ENCODE measurements around the gene PPT1.

GRCh38 chr1:40057310-40058030 lies 39.6 kb downstream of the PPT1 start:
- TF ChIP-seq BHLHE40 (IDR thresholded peaks at IDR 0.05; ENCODE audit: borderline replicate concordance), result no peak
- no peak for TF ChIP-seq SP1 (IDR thresholded peaks at IDR 0.05)
- TF ChIP-seq FOXM1 (IDR thresholded peaks at IDR 0.05; ENCODE audit: borderline replicate concordance), result no peak
- no peak for TF ChIP-seq LEF1 (IDR thresholded peaks at IDR 0.05; ENCODE audit: borderline replicate concordance)

Data from HEK293T (cell line).